Epithelial cell of prostate (primary cell): ENCODE data around the gene QRICH1.

Experiments used
- DNase-seq: peaks from one replicate; pipeline ENCODE4 v3.0.0-alpha.2; 2011; ENCODE audit warnings: low read depth, low spot score
- H3K27ac ChIP-seq: fragments of 450-650 bp; 2 replicates; pipeline ENCODE4 v1.5.1; 2017; ENCODE audit warnings: mild to moderate bottlenecking

QRICH1 gene

GRCh38 chr3:49057268-49057667 is 36.6 kb downstream of the QRICH1 start:
- H3K27ac ChIP-seq: no peak overlapping the region
- no peak for DNase-seq

- DNase-seq: no peak
- H3K27ac ChIP-seq: no peak overlapping the region
Observed at GRCh38 chr3:49054344-49054862, 39.5 kb downstream of the QRICH1 start.

GRCh38 chr3:49053543-49053942 is 40.3 kb downstream of the QRICH1 start:
- no peak for DNase-seq
- H3K27ac ChIP-seq: no peak overlapping the region

- H3K27ac ChIP-seq: no peak overlapping the region
- no peak for DNase-seq
Observed at GRCh38 chr3:49035281-49035680, 58.6 kb downstream of the QRICH1 start.

- no peak for DNase-seq
- H3K27ac ChIP-seq: no peak overlapping the region
Observed at GRCh38 chr3:49034650-49035049, 59.2 kb downstream of the QRICH1 start.

- no peak for DNase-seq
- H3K27ac ChIP-seq: no peak overlapping the region
Observed at GRCh38 chr3:49032646-49033304, 61.1 kb downstream of the QRICH1 start.

- DNase-seq: no peak
- no peak overlapping the region for H3K27ac ChIP-seq
Observed at GRCh38 chr3:49030321-49030720, 63.5 kb downstream of the QRICH1 start.

GRCh38 chr3:49029563-49029884 is 64.3 kb downstream of the QRICH1 start:
- no peak for DNase-seq
- peak overlapping the region; percentile 56 for H3K27ac ChIP-seq

GRCh38 chr3:49028673-49029562 is 65.0 kb downstream of the QRICH1 start, which contains the start of gene IMPDH2:
Gene IMPDH2 (minus strand): TSS chr3:49029398. CDS start chr3:49029350, 48 bp downstream.
- peak within 1 kb of the TSS; percentile 56 for H3K27ac ChIP-seq
- DNase-seq: peak; percentile 56

- no peak for DNase-seq
- H3K27ac ChIP-seq: no peak overlapping the region
Observed at GRCh38 chr3:49028298-49028672, 65.6 kb downstream of the QRICH1 start.

- no peak for DNase-seq
- H3K27ac ChIP-seq: no peak overlapping the region
Observed at GRCh38 chr3:49027634-49028033, 66.2 kb downstream of the QRICH1 start.

GRCh38 chr3:49026536-49026935 is 67.3 kb downstream of the QRICH1 start:
- no peak overlapping the region for H3K27ac ChIP-seq
- DNase-seq: no peak

GRCh38 chr3:49025793-49026520 is 67.9 kb downstream of the QRICH1 start:
- no peak for DNase-seq
- no peak overlapping the region for H3K27ac ChIP-seq

- DNase-seq: no peak
Observed at GRCh38 chr3:49025005-49025792, 68.7 kb downstream of the QRICH1 start.

GRCh38 chr3:49024449-49024848 is 69.4 kb downstream of the QRICH1 start:
- no peak overlapping the region for H3K27ac ChIP-seq
- no peak for DNase-seq

More at GRCh38 chr3:49025005-49025792, 68.7 kb downstream of the QRICH1 start:
- H3K27ac ChIP-seq: no peak overlapping the region

- H3K27ac ChIP-seq: no peak overlapping the region
- DNase-seq: no peak
Observed at GRCh38 chr3:49023775-49024174, 70.1 kb downstream of the QRICH1 start.

GRCh38 chr3:49022688-49023171 is 71.1 kb downstream of the QRICH1 start:
- peak overlapping the region; percentile 98 for H3K27ac ChIP-seq
- DNase-seq: no peak

- peak; percentile 85 for DNase-seq
- H3K27ac ChIP-seq: peak within 1 kb of the TSS; percentile 98
Observed at GRCh38 chr3:49021813-49022687, 71.8 kb downstream of the QRICH1 start, which contains the start of gene NDUFAF3. Gene NDUFAF3 (plus strand): TSS chr3:49022121. CDS start chr3:49022145, 24 bp downstream.
